HepG2 (cell line): ENCODE results near the gene RYR2. TPM values are rescaled to one million over a fixed set of nuclear protein-coding genes. Genes with fewer than 3 reads are reported as not detected.

Experiments used
- ATAC-seq: fragments of 200-7000 bp; cut with Tn5 transposase; 3 replicates; pipeline ENCODE4 v1.9.1; 2020; ENCODE audit warnings: mild to moderate bottlenecking, moderate library complexity
- BruUV-seq: library from RNA; stranded (reverse); fragments of 400-500 nt; replicated peaks from 2 replicates; lab custom pipeline; 2021; lab: Mats Ljungman, UMichigan
- CTCF ChIA-PET: fragments of 300-600 bp; formaldehyde crosslinking; extraction: SDS; loops from one replicate; lab custom pipeline; 2021; ENCODE audit warnings: low total read pairs, inconsistent platforms, low intra/inter-chr PET ratio; lab: Yijun Ruan, JAX
- POLR2A ChIA-PET: fragments of 350-600 bp; sonication (Branson Sonifier 250); formaldehyde crosslinking; loops from one replicate; lab custom pipeline; 2020; ENCODE audit warnings: antibody characterized with exemption, inconsistent platforms; lab: Yijun Ruan, JAX
- DNase-seq: peaks from one replicate; pipeline ENCODE4 v3.0.0-alpha.2; 2015; ENCODE audit warnings: low spot score
- FAIRE-seq: peaks from 3 replicates; lab custom pipeline; 2011; peaks lifted over from hg19 to GRCh38; lab: Jason Lieb, UNC
- H2AFZ ChIP-seq: one replicate; pipeline ENCODE4 v1.6.1; 2011; ENCODE audit warnings: low read length, inconsistent platforms
- H3K27ac ChIP-seq: fragments of 300-600 bp; 3 replicates; pipeline ENCODE4 v1.8.0; 2011; ENCODE audit warnings: mixed run types, mild to moderate bottlenecking, mixed read lengths, low read length, inconsistent platforms; ENCODE audit not compliant: insufficient read depth; ENCODE audit errors: extremely low read length
- H3K27me3 ChIP-seq, 2 experiments: fragments of 200-600 bp in 1 of 2; 2 replicates in 1 of 2; 3 replicates in 1 of 2; pipeline versions ENCODE4 v1.6.0 to v1.8.0; 2011; ENCODE audit warnings: low read length in 2 of 2, mild to moderate bottlenecking in 2 of 2, moderate library complexity in 2 of 2, inconsistent platforms in 1 of 2; ENCODE audit not compliant: insufficient read depth in 2 of 2, control insufficient read depth in 1 of 2
- H3K36me3 ChIP-seq, 2 experiments: fragments of 200-600 bp in 1 of 2; replicated peaks in 1 of 2; 2 replicates in 1 of 2; 3 replicates in 1 of 2; pipeline versions ENCODE4 v1.5.1 to v1.8.0; 2011; ENCODE audit warnings: low read length in 2 of 2, inconsistent platforms in 1 of 2; ENCODE audit not compliant: insufficient read depth in 2 of 2, control insufficient read depth in 1 of 2
- H3K4me1 ChIP-seq: 2 replicates; pipeline ENCODE4 v1.5.1; 2012; ENCODE audit warnings: low read length, inconsistent platforms; ENCODE audit not compliant: insufficient read depth
- H3K4me2 ChIP-seq: 2 replicates; pipeline ENCODE4 v1.6.0; 2011; ENCODE audit warnings: low read depth, low read length, inconsistent platforms
- H3K4me3 ChIP-seq, 3 experiments: fragments of 200-600 bp in 1 of 3; sonication (generic), shearing (Covaris generic) in 1 of 3; replicated peaks in 1 of 3; 2 replicates each; pipeline ENCODE4 v1.5.1; 2011 to 2016; ENCODE audit warnings: low read length in 3 of 3, inconsistent platforms in 2 of 3, low read depth in 2 of 3, mild to moderate bottlenecking in 2 of 3, control low read depth in 1 of 3, mixed read lengths in 1 of 3; ENCODE audit not compliant: insufficient read depth in 1 of 3
- H3K79me2 ChIP-seq: one replicate; pipeline ENCODE4 v1.6.1; 2011; ENCODE audit warnings: low read length, inconsistent platforms; ENCODE audit not compliant: insufficient read depth
- H3K9ac ChIP-seq: 2 replicates; pipeline ENCODE4 v1.6.0; 2011; ENCODE audit warnings: mild to moderate bottlenecking, low read depth, low read length, inconsistent platforms; ENCODE audit not compliant: insufficient read depth
- H3K9me3 ChIP-seq: 2 replicates; pipeline ENCODE4 v1.5.1; 2012; ENCODE audit warnings: mild to moderate bottlenecking, low read length
- H4K20me1 ChIP-seq: 2 replicates; pipeline ENCODE4 v1.6.0; 2011; ENCODE audit warnings: inconsistent platforms, mild to moderate bottlenecking, low read length, moderate library complexity; ENCODE audit not compliant: insufficient read depth
- FOXO4 ChIP-seq: sonication (generic); formaldehyde crosslinking; conservative IDR thresholded peaks from 2 replicates; pipeline ENCODE4 v1.8.1; 2023; ENCODE audit warnings: missing genetic modification reagents
- KAT7 ChIP-seq: IDR thresholded peaks from 2 replicates; pipeline ENCODE4 v1.6.1; 2018; ENCODE audit warnings: borderline replicate concordance, missing compliant biosample characterization
- NONO ChIP-seq, 2 experiments: fragments of 450-650 bp in 1 of 2; sonication (generic) in 1 of 2; formaldehyde crosslinking in 1 of 2; IDR thresholded peaks in 1 of 2; conservative IDR thresholded peaks in 1 of 2; 2 replicates each; pipeline versions ENCODE4 v1.6.1 to v1.8.0; 2017 to 2022; ENCODE audit warnings: mild to moderate bottlenecking in 1 of 2, missing genetic modification reagents in 1 of 2, moderate library complexity in 1 of 2
- TRAFD1 ChIP-seq: sonication (generic); formaldehyde crosslinking; IDR thresholded peaks from 2 replicates; pipeline ENCODE4 v1.5.1; 2020; ENCODE audit warnings: missing genetic modification reagents, mild to moderate bottlenecking, borderline replicate concordance
- TSC22D2 ChIP-seq: sonication (generic); formaldehyde crosslinking; IDR thresholded peaks from 2 replicates; pipeline ENCODE4 v1.5.1; 2020; ENCODE audit warnings: missing genetic modification reagents, mild to moderate bottlenecking, borderline replicate concordance
- YY1 ChIP-seq: IDR thresholded peaks from 2 replicates; pipeline ENCODE4 v1.6.1; 2011; ENCODE audit warnings: low read length, low read depth, moderate library complexity, mild to moderate bottlenecking; ENCODE audit not compliant: insufficient read depth, insufficient replicate concordance
- WGBS: methylation state at CpG from one replicate; pipeline ENCODE4 v1.1.6; 2017; ENCODE audit warnings: low lambda C conversion rate; 5-methylcytosine and 5-hydroxymethylcytosine counted together
- in situ Hi-C: cut with HindIII; loops from 2 replicates; pipeline ENCODE4 v1.10.0; 2017; ENCODE audit warnings: low pct_unique_long_range_greater_than_20kb; ENCODE audit not compliant: extremely low pct_ligation_motif_present
- intact Hi-C: fragments of 100-400 bp; cut with micrococcal nuclease; formaldehyde crosslinking; loops from one replicate; pipeline ENCODE4 v1.10.0; 2022; ENCODE audit not compliant: unreplicated experiment
- polyA plus RNA-seq, 8 experiments: library from polyadenylated mRNA; depleted of rRNA in 3 of 8; stranded (reverse) in 7 of 8; unstranded in 1 of 8; fragments of >200 nt; fragmentation: Illumina TruSeq in 4 of 8; extraction: Trizol in 4 of 8; gene quantifications; 2 replicates each; pipeline versions ENCODE4 v1.2.1 to v1.2.3, GENCODE V29; 2011 to 2016; ENCODE audit warnings: low read depth in 4 of 8, missing spikeins in 1 of 8, mixed read lengths in 1 of 8; ENCODE audit not compliant: insufficient read depth in 1 of 8
- total RNA-seq, 5 experiments: library from RNA; depleted of rRNA; stranded (reverse); fragments of >200 nt; fragmentation: Illumina TruSeq; extraction: Trizol; gene quantifications; 2 replicates each; pipeline ENCODE4 v1.2.3, GENCODE V29; 2016; ENCODE audit warnings: low read depth in 1 of 5
- TF ChIP-seq, protein P1 (sequence below): sonication (generic); formaldehyde crosslinking; conservative IDR thresholded peaks from 2 replicates; pipeline ENCODE4 v1.8.0; 2022; ENCODE audit warnings: low read depth, missing genetic modification reagents
- TF ChIP-seq, protein P2 (sequence below): sonication (generic); formaldehyde crosslinking; IDR thresholded peaks from 2 replicates; pipeline ENCODE4 v1.9.0; 2021; ENCODE audit warnings: missing genetic modification reagents, borderline replicate concordance
- TF ChIP-seq, protein P3 (sequence below): IDR thresholded peaks from 2 replicates; pipeline ENCODE4 v1.6.1; 2016
- TF ChIP-seq, protein P4 (sequence below): IDR thresholded peaks from 2 replicates; pipeline ENCODE4 v1.6.1; 2016; ENCODE audit warnings: mild to moderate bottlenecking, missing biosample characterization, missing genetic modification reagents

The RYR2 gene
- total and polyA plus RNA-seq, 2 of the 13 experiments (the other 11 are each of a cell fraction or from before 2014, with no cell fraction given) = not detected

GRCh38 chr1:237857455-237857854, 815.5 kb downstream of the RYR2 start (continued):
- TF ChIP-seq TRAFD1 = no peak
- no peak for TF ChIP-seq FOXO4
- no peak for TF ChIP-seq NONO (IDR thresholded peaks at IDR 0.05)
- TF ChIP-seq NONO (CRISPR knock-in tag; conservative IDR thresholded peaks at IDR 0.05) = no peak
- TF ChIP-seq, all 625 proteins: peak for 0

DNA sequence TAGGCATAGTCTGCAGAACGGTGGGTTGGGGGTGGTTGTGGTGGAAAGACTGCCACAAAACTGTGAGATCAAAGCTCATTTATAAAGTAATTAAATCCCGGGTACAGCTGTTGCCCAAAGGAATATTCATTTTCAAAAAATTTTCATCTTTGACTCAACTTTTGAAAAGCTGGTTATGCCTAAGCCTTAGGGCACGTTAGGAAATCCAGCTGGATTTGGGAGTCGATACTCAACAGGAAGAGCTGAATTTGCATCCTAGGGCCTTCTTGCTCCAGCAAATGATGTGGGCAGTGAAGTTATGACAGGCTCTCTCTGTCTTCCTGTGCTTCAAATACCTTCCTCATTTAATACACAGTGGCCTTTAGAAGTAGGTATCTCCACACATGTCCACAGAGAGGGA, 817.0 kb downstream of the RYR2 start:
- no TSS peak for BruUV-seq
- in situ Hi-C loops (no loop called here), intact Hi-C loops (no loop called here)
- 0 out of 2 replicates have a peak, but pooled peaks cover 4% of the 10 kb centered on the region for H3K9me3 ChIP-seq
- H3K36me3 ChIP-seq = no peaks in the 10 kb centered on the region
- no peak overlapping the region for H2AFZ ChIP-seq
- WGBS = under 1% methylated on average over 4 of the region's 4 CpGs
- DNase-seq (no peak), ATAC-seq (no peak), FAIRE-seq (no peak)
- H3K4me1 ChIP-seq = peaks cover under 1% of the 10 kb centered on the region; the same call in 1 of the 2 replicates
- no peak overlapping the region for H3K27ac ChIP-seq
- H4K20me1 ChIP-seq = no peaks in the 10 kb centered on the region
- ChIA-PET CTCF (no interaction called here), POLR2A (no interaction called here)
- no peak overlapping the region for H3K4me3 ChIP-seq
- no peaks in the 10 kb centered on the region for H3K27me3 ChIP-seq
- H3K9ac ChIP-seq = no peak overlapping the region
- no peaks in the 10 kb centered on the region for H3K79me2 ChIP-seq
- H3K4me2 ChIP-seq = no peak overlapping the region
- TF ChIP-seq, protein P1, sequence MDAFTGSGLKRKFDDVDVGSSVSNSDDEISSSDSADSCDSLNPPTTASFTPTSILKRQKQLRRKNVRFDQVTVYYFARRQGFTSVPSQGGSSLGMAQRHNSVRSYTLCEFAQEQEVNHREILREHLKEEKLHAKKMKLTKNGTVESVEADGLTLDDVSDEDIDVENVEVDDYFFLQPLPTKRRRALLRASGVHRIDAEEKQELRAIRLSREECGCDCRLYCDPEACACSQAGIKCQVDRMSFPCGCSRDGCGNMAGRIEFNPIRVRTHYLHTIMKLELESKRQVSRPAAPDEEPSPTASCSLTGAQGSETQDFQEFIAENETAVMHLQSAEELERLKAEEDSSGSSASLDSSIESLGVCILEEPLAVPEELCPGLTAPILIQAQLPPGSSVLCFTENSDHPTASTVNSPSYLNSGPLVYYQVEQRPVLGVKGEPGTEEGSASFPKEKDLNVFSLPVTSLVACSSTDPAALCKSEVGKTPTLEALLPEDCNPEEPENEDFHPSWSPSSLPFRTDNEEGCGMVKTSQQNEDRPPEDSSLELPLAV (CRISPR knock-in tag) = no peak
- TF ChIP-seq KAT7 (CRISPR knock-in tag) (no peak), TSC22D2 (no peak), YY1 (no peak)
- TF ChIP-seq, protein P2, sequence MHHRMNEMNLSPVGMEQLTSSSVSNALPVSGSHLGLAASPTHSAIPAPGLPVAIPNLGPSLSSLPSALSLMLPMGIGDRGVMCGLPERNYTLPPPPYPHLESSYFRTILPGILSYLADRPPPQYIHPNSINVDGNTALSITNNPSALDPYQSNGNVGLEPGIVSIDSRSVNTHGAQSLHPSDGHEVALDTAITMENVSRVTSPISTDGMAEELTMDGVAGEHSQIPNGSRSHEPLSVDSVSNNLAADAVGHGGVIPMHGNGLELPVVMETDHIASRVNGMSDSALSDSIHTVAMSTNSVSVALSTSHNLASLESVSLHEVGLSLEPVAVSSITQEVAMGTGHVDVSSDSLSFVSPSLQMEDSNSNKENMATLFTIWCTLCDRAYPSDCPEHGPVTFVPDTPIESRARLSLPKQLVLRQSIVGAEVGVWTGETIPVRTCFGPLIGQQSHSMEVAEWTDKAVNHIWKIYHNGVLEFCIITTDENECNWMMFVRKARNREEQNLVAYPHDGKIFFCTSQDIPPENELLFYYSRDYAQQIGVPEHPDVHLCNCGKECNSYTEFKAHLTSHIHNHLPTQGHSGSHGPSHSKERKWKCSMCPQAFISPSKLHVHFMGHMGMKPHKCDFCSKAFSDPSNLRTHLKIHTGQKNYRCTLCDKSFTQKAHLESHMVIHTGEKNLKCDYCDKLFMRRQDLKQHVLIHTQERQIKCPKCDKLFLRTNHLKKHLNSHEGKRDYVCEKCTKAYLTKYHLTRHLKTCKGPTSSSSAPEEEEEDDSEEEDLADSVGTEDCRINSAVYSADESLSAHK = no peak
- TF ChIP-seq, protein P3, sequence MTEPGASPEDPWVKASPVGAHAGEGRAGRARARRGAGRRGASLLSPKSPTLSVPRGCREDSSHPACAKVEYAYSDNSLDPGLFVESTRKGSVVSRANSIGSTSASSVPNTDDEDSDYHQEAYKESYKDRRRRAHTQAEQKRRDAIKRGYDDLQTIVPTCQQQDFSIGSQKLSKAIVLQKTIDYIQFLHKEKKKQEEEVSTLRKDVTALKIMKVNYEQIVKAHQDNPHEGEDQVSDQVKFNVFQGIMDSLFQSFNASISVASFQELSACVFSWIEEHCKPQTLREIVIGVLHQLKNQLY (CRISPR knock-in tag) = no peak
- TF ChIP-seq, protein P4, sequence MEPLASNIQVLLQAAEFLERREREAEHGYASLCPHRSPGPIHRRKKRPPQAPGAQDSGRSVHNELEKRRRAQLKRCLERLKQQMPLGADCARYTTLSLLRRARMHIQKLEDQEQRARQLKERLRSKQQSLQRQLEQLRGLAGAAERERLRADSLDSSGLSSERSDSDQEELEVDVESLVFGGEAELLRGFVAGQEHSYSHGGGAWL (CRISPR knock-in tag) = no peak
